GOT3 (cell line): ENCODE data around the gene NR3C2.

Source experiments
- DNase-seq: peaks from one replicate; lab custom pipeline; 2025; ENCODE audit warnings: mixed read lengths; lab: John Stamatoyannopoulos, UW

Gene NR3C2

GRCh38 chr4:148312956-148313490, 129.2 kb downstream of the NR3C2 start:
- no peak for DNase-seq

- no peak for DNase-seq
Measured at GRCh38 chr4:148311526-148311925, 130.7 kb downstream of the NR3C2 start.

GRCh38 chr4:148310756-148311155, 131.5 kb downstream of the NR3C2 start:
- no peak for DNase-seq

GRCh38 chr4:148305751-148306150, 136.5 kb downstream of the NR3C2 start:
- no peak for DNase-seq

- no peak for DNase-seq
Measured at GRCh38 chr4:148302416-148302815, 139.8 kb downstream of the NR3C2 start.

GRCh38 chr4:148300877-148301276, 141.3 kb downstream of the NR3C2 start:
- no peak for DNase-seq

GRCh38 chr4:148299337-148299736, 142.9 kb downstream of the NR3C2 start:
- no peak for DNase-seq

GRCh38 chr4:148296498-148296897, 145.7 kb downstream of the NR3C2 start:
- DNase-seq: no peak

- no peak for DNase-seq
Measured at GRCh38 chr4:148295642-148296041, 146.6 kb downstream of the NR3C2 start.

GRCh38 chr4:148293571-148293970, 148.6 kb downstream of the NR3C2 start:
- DNase-seq: no peak

- no peak for DNase-seq
Measured at GRCh38 chr4:148292686-148293085, 149.5 kb downstream of the NR3C2 start.

- no peak for DNase-seq
Measured at GRCh38 chr4:148289740-148290139, 152.5 kb downstream of the NR3C2 start.

- no peak for DNase-seq
Measured at GRCh38 chr4:148288448-148288847, 153.8 kb downstream of the NR3C2 start.

- no peak for DNase-seq
Measured at GRCh38 chr4:148287111-148287510, 155.1 kb downstream of the NR3C2 start.

- no peak for DNase-seq
Measured at GRCh38 chr4:148286012-148286411, 156.2 kb downstream of the NR3C2 start.

- DNase-seq: no peak
Measured at GRCh38 chr4:148283665-148284064, 158.5 kb downstream of the NR3C2 start.

GRCh38 chr4:148278310-148278709, 163.9 kb downstream of the NR3C2 start:
- DNase-seq: no peak

- no peak for DNase-seq
Measured at GRCh38 chr4:148275266-148275665, 166.9 kb downstream of the NR3C2 start.

- no peak for DNase-seq
Measured at GRCh38 chr4:148273501-148273986, 168.7 kb downstream of the NR3C2 start.

GRCh38 chr4:148271166-148271565, 171.0 kb downstream of the NR3C2 start:
- DNase-seq: no peak

- DNase-seq: no peak
Measured at GRCh38 chr4:148270630-148271029, 171.6 kb downstream of the NR3C2 start.

- no peak for DNase-seq
Measured at GRCh38 chr4:148268835-148269234, 173.4 kb downstream of the NR3C2 start.

- DNase-seq: no peak
Measured at GRCh38 chr4:148266921-148267320, 175.3 kb downstream of the NR3C2 start.

GRCh38 chr4:148266240-148266639, 176.0 kb downstream of the NR3C2 start:
- DNase-seq: no peak
